Superior temporal gyrus (tissue), 1 donor: ENCODE data around the gene SNAPC3.
"Not testable (repeated sequence)": the region's sequence is repeated elsewhere in the genome, so short reads cannot be mapped to it uniquely, and the experiment has no call there.

Experiments used
- DNase-seq: peaks from one replicate; pipeline ENCODE4 v3.0.0-alpha.2; 2016; ENCODE audit errors: extremely low spot score

Gene SNAPC3

DNA sequence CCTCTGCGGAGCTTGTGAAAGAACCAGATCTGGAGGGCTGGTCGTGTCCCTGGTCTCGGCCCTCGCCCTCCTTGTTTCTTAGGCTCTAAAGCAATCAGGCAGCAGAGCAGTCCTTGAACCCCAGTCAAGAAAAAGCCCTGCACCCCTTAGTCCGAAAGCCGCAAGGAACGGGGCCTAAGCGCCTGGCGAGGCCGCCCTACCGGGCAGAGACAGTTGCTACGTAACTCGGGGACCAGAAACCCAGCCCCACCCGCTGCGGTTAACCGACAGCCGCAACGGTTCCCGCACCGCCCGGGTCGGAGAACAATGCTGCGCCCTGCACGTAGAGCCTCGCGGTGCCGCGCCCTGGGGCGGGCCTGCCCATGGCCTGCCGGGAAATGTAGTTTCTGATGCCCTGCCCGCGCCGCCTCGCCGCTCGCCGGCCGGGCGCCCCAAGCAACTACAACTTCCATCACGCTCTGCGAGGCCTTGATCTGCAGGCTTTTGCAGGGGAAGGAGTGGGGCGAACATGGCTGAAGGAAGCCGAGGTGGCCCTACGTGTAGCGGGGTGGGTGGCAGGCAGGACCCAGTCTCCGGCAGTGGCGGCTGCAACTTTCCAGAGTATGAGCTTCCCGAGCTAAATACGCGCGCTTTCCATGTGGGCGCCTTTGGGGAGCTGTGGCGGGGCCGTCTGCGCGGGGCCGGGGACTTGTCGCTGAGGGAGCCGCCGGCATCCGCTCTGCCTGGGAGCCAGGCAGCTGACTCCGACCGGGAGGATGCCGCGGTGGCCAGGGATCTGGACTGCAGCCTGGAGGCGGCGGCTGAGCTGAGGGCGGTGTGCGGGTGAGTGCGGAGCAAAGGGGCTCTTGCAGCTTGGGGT is at the start of gene SNAPC3:
TSS of gene SNAPC3 (plus strand) at position 505 of the 859 bp plus-strand sequence. CDS start at position 509, 4 bp downstream.
- DNase-seq: peak; percentile 96

DNA sequence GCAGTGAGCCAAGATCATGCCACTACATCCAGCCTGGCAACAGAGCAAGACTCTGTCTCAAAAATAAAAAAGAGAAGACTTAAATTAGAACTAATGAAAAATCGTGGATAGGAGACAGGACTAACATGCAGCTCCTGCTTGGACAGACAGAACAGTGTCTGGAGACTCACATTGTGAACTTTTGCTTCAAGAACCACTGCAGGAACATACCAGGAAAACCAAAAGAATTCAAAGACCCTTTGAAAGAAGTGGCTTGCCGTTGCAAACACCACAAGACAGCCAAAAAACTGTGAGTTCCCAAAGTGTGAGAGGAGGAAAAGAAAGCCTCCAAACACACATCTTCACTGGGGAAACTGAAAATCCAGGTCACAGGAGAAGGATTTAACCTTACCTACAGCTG is 48.8 kb upstream of the SNAPC3 start:
- DNase-seq: no peak

DNA sequence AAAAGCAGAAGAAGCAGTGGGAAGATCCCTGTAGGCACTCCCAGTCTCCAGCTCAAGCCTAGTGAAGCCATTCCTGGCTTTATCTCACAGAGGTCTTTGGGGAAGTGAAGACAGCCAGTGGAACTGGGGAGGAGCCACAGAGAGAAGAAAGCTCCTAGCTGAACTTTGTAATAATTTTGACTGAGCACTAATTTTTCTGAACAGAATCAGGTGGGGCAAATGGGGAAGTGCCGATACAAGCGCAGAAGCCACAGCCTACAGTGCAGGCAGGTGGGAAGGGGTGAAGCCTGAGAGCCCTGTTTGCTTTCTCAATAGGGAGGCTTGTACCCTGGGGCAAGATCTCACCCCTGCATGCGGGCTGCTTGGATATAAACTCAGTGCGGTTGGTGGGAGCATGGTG is 48.4 kb upstream of the SNAPC3 start:
- DNase-seq: no peak

DNA sequence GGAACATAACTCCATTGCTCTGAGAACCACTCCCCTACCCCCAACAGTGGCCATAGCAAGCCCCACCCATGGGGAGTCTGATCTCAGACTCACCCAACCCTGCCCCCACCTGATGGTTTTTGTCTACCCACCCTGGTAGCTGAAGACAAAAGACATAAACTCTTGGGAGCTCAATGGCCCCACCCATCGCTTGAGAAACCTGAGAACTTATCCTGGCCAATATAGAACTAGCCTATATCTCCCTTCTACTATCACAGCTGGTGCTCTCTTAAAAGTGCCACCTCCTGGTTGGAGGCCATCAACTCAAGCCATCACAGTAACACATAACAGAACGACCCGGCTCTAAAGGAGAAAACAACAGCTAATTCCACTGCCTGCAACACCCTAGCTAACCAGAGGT is 47.9 kb upstream of the SNAPC3 start:
- no peak for DNase-seq

DNA sequence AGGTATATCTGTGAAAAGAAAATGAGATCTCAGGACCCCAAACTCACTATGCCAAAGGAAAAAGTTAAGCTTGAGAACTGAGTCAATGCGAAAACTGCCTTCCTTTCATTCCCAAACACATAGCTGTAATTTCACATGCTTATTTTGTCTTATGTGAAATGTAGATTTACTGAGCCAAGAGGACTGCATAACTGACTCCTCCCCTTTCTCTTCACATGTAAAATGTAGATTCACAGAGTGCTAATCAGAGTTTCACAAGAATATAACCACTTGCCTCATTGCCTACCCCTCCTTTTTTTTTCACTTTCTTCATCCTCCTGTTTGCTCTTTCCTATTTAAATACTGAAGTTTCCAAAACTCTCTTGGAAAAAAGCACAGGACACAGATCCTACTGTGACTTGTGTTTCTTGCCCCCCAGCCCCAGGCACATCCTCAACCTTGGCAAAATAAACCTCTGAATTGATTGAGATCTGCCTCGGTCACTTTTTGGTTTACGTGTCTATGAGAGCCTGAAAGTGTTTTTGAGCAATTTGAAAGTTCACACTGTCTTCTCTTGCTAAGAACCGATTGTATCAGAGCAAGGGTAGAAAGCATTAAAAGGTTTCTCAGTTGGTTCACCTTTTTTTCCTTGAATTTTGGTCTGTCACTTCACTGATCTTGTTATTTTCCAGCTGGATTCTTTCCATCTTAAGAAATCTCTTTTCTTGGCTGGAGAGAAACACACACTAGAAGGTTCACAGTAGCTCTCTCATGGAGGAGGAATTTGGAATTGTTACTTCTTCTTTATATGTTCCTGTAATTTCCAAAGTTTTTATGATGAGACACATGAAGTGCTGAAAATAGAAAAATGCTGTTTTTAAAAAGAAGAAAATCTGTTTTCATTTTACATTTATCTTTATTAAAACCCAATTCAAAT is 44.8 kb upstream of the SNAPC3 start:
- peak; percentile 33 for DNase-seq

DNA sequence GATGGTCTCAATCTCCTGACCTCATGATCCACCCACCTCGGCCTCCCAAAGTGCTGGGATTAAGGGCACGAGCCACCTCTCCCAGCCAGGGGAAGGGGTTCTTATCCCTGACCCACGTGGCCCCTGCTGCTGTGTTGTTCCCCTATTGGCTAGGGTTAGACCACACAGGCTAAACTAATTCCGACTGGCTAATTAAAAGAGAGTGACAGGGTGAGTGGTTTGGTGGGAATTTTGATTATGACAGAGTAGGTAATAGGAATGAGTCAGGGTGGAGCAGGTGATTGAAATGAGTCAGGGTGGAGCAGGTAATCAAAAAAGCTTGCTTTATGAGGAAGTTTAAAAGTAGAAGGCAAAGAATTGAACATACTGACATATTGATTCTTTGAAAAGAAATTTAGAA is 43.4 kb upstream of the SNAPC3 start:
- DNase-seq: not testable (repeated sequence)

DNA sequence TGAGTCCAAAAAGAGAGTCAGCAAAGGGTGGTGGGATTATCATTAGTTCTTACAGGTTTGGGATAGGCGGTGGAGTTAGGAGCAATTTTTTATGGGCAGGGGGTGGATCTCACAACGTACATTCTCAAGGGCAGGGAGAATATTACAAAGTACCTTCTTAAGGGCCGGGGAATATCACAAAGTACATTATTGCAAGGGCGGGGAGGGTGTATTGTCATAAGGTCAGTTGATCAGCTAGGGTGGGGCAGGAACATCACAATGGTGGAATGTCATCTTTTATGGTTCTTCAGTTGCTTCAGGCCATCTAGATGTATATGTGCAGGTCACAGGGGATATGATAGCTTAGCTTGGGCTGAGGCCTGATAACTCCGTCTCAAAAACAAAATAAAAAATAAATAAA is 42.8 kb upstream of the SNAPC3 start:
- not testable (repeated sequence) for DNase-seq

DNA sequence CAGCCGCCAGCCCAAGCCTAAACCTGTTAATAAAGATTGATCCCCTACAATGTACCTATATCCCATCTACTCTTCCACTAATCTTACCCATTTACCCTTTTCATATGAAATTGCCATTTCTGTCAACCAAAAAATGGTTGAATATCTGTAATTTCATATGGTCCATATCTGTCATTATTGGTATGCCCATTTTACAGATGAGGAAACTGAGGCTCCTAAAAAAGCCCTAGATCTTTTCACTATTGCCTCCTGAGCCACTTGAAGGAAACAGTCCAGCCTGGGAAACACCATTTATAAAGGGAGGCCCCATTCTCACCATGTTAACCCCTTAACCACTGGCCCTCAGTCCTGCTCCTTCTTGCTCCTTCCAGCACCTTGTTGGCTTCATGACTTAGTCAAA is 41.2 kb upstream of the SNAPC3 start:
- no peak for DNase-seq

DNA sequence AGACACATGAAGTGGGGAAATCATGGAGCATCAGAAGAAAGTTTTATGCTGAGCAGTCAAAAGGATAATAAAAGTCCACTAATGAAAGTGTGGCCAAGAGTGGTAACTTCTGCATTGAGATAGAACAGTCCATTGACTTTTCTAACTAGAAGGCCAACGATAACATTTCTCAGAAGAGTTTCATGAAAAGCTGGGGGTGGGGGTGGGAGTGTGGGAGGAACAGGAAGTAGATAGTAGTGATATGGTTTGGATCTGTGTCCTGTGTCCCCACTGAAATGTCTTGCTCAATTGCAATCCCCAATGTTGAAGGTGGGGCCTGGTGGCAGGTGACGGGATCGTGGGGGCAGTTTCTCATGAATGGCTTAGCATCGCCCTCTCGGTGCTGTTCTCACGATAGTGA is 36.2 kb upstream of the SNAPC3 start:
- no peak for DNase-seq

DNA sequence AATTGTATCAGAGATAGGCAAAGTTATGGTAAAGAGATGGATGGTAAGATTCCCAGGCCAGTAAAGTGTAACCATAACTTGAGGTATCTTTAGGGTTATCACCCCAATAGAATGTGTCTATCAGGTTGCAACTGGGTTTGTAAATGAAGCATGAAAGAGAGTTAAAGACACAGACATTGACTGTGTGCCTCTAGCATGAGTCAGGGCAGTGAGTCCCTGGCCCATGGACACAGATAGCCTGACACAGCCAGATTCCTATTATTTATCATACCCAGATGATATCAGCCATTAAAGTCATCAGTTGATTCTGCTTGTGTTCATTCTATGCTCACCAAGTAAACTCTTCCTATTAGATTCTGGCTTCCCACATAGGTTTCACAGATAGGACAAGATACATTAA is 33.5 kb upstream of the SNAPC3 start:
- no peak for DNase-seq

DNA sequence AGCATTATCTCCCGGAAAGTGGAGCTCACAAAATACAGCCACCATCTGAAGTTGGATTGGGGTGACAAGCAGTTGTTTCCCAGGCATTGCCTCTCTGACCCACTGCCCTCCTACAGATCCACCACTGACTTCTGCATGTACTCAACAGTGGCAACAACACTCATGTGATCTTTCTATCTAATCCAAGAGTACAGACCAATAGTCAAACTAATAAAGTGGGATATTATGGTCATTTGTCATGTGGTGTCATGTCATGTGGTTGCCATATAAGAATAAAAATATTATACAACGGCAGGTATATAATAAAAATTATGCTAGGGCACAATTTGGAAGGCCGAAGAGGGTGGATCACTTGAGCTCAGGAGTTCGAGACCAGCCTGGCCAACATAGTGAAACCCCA is 33.0 kb upstream of the SNAPC3 start:
- DNase-seq: no peak

DNA sequence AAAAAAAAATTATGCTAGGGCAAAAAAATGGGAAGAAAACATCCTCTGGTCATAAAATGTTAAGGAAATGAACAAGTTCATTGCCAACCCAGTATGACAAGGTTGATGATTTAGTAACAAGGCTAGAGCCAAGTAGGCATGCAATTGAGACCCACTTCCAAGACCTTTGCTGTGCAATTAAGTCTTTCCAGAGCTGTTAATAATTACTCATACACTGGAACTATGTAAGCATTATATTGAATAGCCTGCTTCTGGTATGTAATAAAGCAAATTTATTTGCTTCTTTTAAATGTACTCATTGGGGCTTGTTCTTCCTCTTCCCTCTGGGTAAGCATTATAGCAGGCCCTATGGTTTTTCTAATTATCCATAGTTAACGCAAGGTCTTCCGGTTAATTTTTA is 32.5 kb upstream of the SNAPC3 start:
- DNase-seq: no peak

DNA sequence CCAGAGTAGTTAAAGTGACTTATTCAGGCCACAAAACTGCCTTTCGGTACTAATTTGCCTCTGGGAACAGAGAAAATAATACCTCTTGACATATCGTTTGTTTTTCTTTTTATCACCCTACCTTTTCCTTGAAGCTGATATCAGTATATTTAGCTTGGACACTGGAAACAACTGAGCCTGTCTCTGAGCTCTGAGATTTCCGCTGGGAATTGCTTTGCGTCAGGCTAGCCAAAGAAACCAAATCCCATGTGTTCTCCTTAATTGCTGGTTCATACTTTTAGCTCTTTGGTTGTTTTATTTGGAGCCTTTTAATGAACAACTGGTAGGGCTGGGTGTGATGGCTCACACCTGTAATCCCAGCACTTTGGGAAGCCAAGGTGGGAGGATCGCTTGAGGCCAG is 30.3 kb upstream of the SNAPC3 start:
- DNase-seq: no peak

DNA sequence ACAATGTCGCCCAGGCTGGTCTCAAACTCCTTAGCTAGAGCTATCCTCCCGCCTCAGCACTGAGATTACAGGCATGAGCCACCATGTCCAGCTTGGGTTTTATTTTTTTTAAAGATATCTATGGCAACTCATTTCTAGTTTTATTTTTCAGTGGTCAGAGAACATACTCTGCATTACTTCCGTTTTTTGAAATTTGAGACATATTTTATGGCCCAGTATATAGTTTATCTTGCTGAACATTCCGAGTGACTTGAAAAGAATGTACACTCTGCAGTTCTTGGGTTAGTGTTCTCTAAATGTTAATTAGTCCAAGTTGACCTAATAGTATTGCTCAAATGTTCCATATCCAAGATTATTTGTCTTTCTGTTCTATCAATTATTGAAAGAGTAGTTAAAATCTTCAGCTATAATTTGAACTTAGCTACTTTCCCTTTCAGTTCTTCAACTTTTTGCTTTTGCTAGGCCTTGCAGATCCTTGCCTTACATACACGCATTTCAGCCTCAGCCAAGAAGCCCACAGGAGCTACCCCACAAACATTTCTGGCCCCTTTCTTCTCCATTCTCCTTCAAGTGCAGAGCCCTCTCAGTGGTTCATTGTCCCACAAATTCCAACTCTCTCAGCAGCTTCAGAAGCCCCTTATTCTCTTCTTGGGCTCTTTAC is 22.3 kb upstream of the SNAPC3 start:
- DNase-seq: no peak

DNA sequence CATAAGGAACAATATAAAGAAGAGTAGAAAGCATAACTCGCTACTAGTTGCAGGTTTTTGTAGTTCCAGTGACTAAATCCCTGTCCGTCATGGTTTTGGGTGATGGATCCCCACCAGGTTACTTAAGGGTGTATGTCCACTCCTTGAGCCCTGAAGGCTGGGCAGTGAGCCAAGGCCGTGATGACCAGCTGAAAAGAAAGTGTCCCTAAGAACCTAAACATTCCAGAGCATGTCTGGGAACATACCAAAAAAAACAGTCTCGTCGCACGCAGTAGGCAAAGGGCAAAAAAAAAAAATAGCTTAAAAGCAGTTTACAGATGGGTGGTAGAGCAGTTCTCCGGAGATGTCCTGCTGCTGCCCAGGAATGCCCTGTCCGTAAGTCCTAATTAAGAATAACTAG is 21.4 kb upstream of the SNAPC3 start:
- DNase-seq: no peak

DNA sequence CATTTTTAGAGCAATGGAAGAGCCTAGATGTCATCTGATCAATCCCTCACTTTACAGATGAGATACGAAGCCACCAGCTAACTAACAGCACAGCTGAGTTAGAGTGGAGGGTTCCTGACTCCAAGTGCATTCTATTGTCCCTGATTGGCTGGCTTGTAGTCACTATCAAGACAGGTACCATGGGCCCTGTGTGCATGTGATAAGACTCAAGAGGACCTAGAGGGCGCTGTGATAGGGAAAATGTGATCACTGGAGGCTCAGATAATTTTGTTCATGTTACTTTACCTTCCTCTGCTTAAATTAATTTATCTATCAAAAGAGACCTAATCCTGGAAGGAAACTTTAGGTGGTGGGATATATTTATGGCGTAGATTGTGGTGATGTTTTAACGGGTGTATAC is 19.5 kb upstream of the SNAPC3 start:
- no peak for DNase-seq

DNA sequence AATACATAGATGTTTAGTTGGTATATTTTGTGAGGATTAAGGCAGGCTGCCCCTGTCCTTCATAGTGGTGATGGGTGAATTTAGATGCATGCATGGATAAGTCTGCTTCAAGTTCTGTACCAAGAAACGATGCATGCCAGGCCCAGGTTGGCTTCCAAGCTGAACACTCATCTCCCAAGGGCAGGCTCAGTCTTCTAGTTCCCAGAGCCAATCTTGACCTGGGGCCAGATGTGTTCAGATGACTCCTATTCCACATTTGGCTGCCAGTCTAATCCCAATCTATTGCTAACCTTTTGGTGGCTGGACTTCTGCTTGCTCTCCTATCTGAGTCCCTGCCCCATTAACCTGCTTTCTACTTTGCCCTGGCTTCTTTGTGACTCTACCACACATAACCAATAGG is 18.5 kb upstream of the SNAPC3 start:
- DNase-seq: no peak

DNA sequence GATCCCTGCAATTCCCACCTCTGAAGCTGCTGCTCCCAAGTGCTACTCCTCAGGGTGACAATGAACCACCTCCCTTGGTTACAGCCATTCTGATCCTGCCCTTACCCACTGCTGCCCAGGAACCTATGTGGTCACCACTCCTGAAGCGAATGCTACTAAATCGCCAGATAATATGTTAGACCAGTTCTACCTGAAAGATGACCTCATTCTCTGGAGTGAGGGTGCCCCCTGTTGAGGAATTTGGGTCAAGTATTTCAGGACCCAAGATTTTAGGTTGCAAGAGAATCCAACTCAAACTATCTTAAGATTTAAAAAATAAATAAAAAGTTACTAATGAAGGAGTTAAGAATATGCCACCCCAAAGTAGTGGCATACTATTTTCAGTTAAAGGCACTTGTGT is 5.8 kb upstream of the SNAPC3 start:
- DNase-seq: peak; percentile 32

DNA sequence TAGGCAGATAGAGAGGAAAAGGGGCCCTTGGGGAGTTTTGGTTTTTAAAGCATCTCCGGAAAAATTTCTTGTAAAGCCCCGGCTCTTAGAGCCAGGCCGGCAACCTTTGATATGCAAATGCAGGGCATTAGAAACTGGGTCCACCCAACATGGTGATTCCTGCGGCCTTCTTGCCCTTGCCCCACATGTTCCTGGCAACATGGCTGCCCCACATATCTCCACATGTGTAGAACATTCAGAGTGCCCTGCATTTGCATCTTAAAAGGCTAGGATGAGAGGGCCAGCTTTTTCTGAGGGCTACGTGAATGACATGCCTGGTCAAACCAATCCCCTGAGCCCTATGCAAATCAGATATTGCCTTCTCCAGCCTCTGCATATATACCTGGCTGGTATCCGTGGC is 5.0 kb upstream of the SNAPC3 start:
- DNase-seq: no peak

DNA sequence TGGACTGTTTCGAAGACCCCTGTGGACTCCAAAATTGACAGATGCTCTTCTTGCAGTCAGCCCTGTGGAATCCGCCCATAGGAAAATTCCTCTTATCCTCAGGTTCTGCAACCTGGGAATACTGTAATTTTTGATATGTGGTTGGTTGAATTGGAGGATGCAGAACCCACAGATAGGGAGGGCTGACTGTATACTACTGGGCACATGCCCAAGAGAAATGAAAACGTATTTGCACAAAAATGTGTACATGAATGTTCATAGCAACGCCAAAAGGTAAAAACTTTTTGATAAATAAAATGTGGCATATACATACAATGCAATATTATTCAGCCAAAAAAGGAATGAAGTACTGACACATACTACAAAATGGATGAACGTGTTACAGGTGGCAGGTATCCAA is 1.9 kb upstream of the SNAPC3 start:
- no peak for DNase-seq

DNA sequence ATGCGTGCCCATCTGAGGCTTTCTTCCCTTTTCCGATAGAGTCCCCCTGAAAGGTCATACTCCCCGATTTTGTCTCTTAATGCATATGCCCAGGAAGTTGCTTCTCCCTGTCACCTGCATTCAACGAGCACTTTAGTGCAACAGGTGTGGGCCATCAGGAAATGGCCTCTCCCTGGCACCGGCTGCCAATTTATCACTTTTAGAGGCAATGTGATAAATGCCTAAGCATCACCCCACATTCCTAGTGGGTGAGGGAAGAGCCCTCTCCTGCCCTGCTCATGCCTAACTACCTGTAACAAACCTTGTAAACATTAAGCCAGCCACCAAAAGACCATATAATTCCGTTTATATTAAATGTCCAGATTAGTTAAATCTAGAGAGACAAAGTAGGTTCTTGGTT is 1.1 kb upstream of the SNAPC3 start:
- no peak for DNase-seq

DNA sequence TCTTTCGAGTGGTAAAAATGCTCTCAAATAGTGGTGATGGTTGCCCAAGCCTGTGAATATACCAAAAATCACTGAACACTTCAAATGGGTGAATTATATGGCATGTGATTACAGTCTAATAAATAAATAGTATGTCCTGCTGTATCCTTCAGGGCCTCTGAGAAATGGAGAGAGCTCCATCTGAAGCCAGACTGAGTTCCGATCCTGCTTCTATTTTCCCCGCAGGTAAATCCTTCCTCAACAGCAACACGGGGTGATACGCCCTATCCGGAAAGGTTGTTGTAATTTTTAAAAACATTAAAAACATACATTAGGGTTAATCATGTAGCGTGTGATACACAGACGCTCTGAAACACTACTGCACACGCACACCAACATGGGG is 695 bp upstream of the SNAPC3 start:
- DNase-seq: peak; percentile 36
